Sigmoid colon (tissue), 4 donors: Measurements from ENCODE around the gene DOCK1.

ENCODE experiments used
- CTCF ChIP-seq, 4 experiments: fragments of 450-650 bp in 3 of 4; fragments of 200-600 bp in 1 of 4; IDR thresholded peaks; one replicate each; pipeline ENCODE4 v1.5.1; 2016 to 2019; ENCODE audit warnings: antibody characterized with exemption in 4 of 4, mild to moderate bottlenecking in 3 of 4, moderate library complexity in 2 of 4
- EP300 ChIP-seq, 4 donors: sonication (generic); formaldehyde crosslinking; IDR thresholded peaks; one replicate each; pipeline ENCODE4 v1.6.1; 2017; ENCODE audit warnings: antibody characterized with exemption in 4 of 4
- POLR2A ChIP-seq, 2 donors: fragments of 450-650 bp; IDR thresholded peaks; one replicate each; pipeline ENCODE4 v1.6.1; 2016; ENCODE audit warnings: antibody characterized with exemption in 2 of 2, mild to moderate bottlenecking in 2 of 2, moderate library complexity in 2 of 2
- POLR2AphosphoS5 ChIP-seq, 4 donors: sonication (generic); formaldehyde crosslinking; IDR thresholded peaks; one replicate each; pipeline ENCODE4 v1.6.1; 2017; ENCODE audit warnings: antibody characterized with exemption in 4 of 4

DNA sequence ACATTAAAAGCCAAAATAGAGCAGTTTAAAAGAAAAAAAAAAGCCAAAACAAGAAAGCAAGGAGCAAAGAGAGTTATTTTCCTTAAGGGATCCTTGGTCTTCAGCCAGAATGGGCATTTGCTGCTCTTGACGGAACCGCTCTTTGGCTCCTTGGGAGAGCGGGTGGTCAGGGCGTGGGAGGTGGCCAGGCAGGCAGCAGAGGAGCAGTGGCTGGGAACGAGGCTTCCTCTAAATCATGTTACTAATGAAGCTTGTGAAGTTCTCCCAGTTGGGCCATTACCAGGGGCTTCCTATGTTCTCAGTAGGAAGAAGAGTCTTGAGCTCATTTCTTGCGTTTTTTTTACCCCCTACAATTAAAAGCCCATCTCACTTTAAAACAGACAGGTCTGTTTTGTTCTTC lies 116.6 kb downstream of the DOCK1 start:
- TF ChIP-seq CTCF (IDR thresholded peaks at IDR 0.05) (no peak), POLR2A (IDR thresholded peaks at IDR 0.05) (no peak), EP300 (IDR thresholded peaks at IDR 0.05) (no peak), POLR2AphosphoS5 (IDR thresholded peaks at IDR 0.05) (no peak)
